Measurements from ENCODE around the gene TMEM63C. TPM values are rescaled to one million over a fixed set of nuclear protein-coding genes. Genes with fewer than 3 reads are reported as not detected.

The TMEM63C gene
- total RNA-seq, 2 experiments from 2014 or later: 0.29 to 0.45 TPM

DNA sequence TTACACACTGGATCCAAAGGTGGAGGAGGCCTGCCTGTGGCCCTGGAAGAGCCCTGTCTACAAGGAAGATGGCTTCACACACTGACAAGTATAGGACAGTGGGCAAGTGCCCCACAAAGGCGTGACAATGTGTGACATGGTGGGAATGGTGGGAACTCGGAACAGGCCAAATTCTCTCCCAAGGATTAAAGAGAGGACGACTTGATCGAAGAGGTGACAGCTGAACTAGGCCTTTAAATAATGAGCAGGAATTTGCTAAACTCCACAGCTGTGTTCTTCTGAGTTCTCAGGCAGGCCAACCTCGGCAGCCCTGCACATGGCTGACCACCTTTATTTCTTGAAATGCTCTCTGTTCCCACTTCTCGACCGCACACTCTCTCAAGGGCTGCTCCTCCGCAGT lies 115.3 kb downstream of the TMEM63C start:
- no peak for DNase-seq
- Mint-ChIP-seq H3K4me1 (no peaks in the 10 kb centered on the region), H3K36me3 (ENCODE audit: low read depth) (no peaks in the 10 kb centered on the region), H3K4me3 (no peak overlapping the region), H3K27me3 (no peaks in the 10 kb centered on the region), H3K9me3 (no peaks in the 10 kb centered on the region), H3K27ac (no peak overlapping the region)
- ChIA-PET POLR2A (no interaction called here), CTCF (no interaction called here)

GRCh38 chr14:77299771-77300170 lies 118.2 kb downstream of the TMEM63C start:
- H3K27ac Mint-ChIP-seq: no peak overlapping the region
- no peaks in the 10 kb centered on the region for H3K9me3 Mint-ChIP-seq
- POLR2A ChIA-PET: no interaction called here
- H3K27me3 Mint-ChIP-seq: no peaks in the 10 kb centered on the region
- CTCF ChIA-PET: interaction anchor here (1.6 kb wide), 1 partner anchor 21 kb away, joined by 5 read pairs; the partner anchor contains the start of genes GSTZ1 and POMT2
- H3K36me3 Mint-ChIP-seq (ENCODE audit: low read depth): no peaks in the 10 kb centered on the region
- H3K4me3 Mint-ChIP-seq: no peak overlapping the region
- no peak for DNase-seq
- peaks cover 17% of the 10 kb centered on the region for H3K4me1 Mint-ChIP-seq

DNA sequence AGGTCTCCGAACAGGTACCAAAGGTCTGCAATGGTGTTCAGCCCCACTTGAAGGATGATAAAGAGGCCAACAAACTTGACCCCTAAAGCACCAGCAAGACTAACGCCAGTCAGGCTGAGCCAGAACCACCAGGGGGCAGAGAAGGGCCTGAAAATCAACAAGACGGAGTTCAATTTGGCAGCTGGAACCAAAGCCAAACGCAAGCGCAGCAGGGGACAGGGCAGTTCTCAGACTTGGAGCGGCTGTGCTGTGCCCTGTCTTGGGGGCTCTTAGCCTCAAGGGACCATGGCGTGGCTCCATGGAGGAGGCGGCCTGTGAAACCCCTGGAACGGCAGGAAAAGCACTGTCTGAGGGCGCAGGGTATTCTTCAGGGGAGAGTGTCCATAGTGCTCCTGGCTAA lies 119.5 kb downstream of the TMEM63C start:
- peaks cover 17% of the 10 kb centered on the region for H3K4me1 Mint-ChIP-seq
- H3K9me3 Mint-ChIP-seq: no peaks in the 10 kb centered on the region
- H3K27me3 Mint-ChIP-seq: no peaks in the 10 kb centered on the region
- H3K27ac Mint-ChIP-seq: no peak overlapping the region
- H3K36me3 Mint-ChIP-seq (ENCODE audit: low read depth): no peaks in the 10 kb centered on the region
- ChIA-PET POLR2A (no interaction called here), CTCF (interaction anchor here (0.8 to 7.7 kb wide), 7 partner anchors 8 to 249 kb away, joined by 3 to 83 read pairs (median 4); partner anchors contain the start of genes GSTZ1 and POMT2)
- peak; percentile 74 for DNase-seq
- H3K4me3 Mint-ChIP-seq: no peak overlapping the region

- POLR2A ChIA-PET: no interaction called here
- peak; percentile 27 for DNase-seq
- Mint-ChIP-seq H3K9me3 (no peaks in the 10 kb centered on the region), H3K36me3 (ENCODE audit: low read depth) (no peaks in the 10 kb centered on the region), H3K4me3 (no peak overlapping the region), H3K27me3 (no peaks in the 10 kb centered on the region), H3K4me1 (peaks cover 19% of the 10 kb centered on the region), H3K27ac (no peak overlapping the region)
- CTCF ChIA-PET: interaction anchor here (1.2 to 7.7 kb wide), 4 partner anchors 7 to 156 kb away, joined by 3 to 83 read pairs (median 3); no protein-coding TSS in a partner anchor
These were observed 121.3 kb downstream of the TMEM63C start for GRCh38 chr14:77302926-77303325.

DNA sequence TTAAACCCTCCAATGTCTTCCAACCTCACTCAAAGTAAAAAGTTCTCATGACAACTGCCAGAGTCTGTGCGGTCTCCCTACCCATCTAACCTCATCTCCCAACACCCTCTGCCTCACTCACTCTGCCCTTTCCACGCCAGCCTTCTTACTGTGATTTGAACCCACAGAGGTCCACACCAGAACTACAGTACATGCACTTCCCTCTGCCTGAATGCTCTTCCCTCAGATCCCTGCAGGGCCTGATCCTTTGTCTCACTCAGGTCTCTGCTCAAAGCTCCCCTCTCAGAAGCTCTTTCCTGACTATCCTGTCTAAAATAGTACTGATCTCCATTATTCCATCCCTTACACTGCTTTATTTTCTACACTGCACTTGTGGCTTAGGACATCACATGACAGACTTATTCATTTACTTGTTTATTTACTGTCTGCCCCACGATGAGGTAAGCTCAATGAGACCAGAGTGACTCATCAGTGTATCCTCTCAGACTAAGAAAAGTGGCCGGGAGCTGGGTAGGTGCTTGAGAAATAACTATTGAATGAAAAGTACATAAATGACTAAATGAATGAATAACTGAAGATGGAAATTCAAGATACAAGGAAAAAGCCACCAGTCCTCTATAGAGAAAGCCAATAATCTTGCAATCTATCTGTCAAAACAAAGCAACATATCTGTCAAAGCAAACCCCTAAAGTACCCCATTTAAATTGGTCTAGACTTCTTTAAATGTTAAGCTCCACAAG lies 122.0 kb downstream of the TMEM63C start:
- H3K4me3 Mint-ChIP-seq: no peak overlapping the region
- POLR2A ChIA-PET: interaction anchor here (0.7 kb wide), 1 partner anchor 12 kb away, joined by 3 read pairs; no protein-coding TSS in a partner anchor
- peak; percentile 41 for DNase-seq
- H3K27ac Mint-ChIP-seq: peak overlapping the region; percentile 16
- no peaks in the 10 kb centered on the region for H3K9me3 Mint-ChIP-seq
- peaks cover 21% of the 10 kb centered on the region for H3K4me1 Mint-ChIP-seq
- CTCF ChIA-PET: interaction anchor here (0.5 to 7.7 kb wide), 9 partner anchors 11 to 967 kb away, joined by 3 to 83 read pairs (median 3); partner anchors contain the start of genes GSTZ1 and POMT2
- H3K27me3 Mint-ChIP-seq: no peaks in the 10 kb centered on the region
- H3K36me3 Mint-ChIP-seq (ENCODE audit: low read depth): no peaks in the 10 kb centered on the region

- POLR2A ChIA-PET: no interaction called here
- no peaks in the 10 kb centered on the region for H3K27me3 Mint-ChIP-seq
- CTCF ChIA-PET: interaction anchor here (7.7 kb wide), 1 partner anchor 9 kb away, joined by 83 read pairs; no protein-coding TSS in a partner anchor
These were observed 124.1 kb downstream of the TMEM63C start for GRCh38 chr14:77305696-77306095.

DNA sequence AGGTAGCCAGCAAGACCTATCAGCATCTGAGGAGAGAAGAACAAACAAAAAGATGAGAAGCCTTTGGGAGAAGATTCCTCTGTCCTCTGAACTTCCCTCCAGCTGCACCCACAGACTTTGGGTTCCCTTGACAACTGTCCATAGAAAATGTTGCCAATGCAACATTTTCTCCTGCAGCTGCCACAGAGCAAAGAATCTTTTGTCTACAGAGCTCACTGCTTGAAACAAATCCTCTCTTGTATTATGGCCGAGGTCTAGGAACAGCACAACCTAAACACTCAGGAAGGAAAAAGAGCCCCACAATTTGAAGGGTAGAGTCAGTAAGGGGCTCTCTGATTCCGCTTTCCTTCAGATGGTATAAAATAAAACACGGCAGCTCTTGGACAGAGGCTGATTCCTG lies 124.8 kb downstream of the TMEM63C start:
- no peak overlapping the region for H3K27ac Mint-ChIP-seq
- no peaks in the 10 kb centered on the region for H3K9me3 Mint-ChIP-seq
- no peaks in the 10 kb centered on the region for H3K36me3 Mint-ChIP-seq (ENCODE audit: low read depth)
- peaks cover 29% of the 10 kb centered on the region for H3K4me1 Mint-ChIP-seq
- ChIA-PET CTCF (interaction anchor here (1.1 to 7.7 kb wide), 3 partner anchors 8 to 153 kb away, joined by 3 to 83 read pairs (median 4); no protein-coding TSS in a partner anchor), POLR2A (no interaction called here)
- no peak overlapping the region for H3K4me3 Mint-ChIP-seq
- H3K27me3 Mint-ChIP-seq: no peaks in the 10 kb centered on the region
- no peak for DNase-seq

More at GRCh38 chr14:77305696-77306095, 124.1 kb downstream of the TMEM63C start:
- no peak overlapping the region for H3K4me3 Mint-ChIP-seq
- DNase-seq: no peak
- no peak overlapping the region for H3K27ac Mint-ChIP-seq
- no peaks in the 10 kb centered on the region for H3K36me3 Mint-ChIP-seq (ENCODE audit: low read depth)
- H3K9me3 Mint-ChIP-seq: no peaks in the 10 kb centered on the region
- H3K4me1 Mint-ChIP-seq: peaks cover 29% of the 10 kb centered on the region

- Mint-ChIP-seq H3K9me3 (no peaks in the 10 kb centered on the region), H3K4me3 (no peak overlapping the region), H3K27ac (no peak overlapping the region), H3K27me3 (no peaks in the 10 kb centered on the region), H3K36me3 (ENCODE audit: low read depth) (no peaks in the 10 kb centered on the region), H3K4me1 (peaks cover 29% of the 10 kb centered on the region)
- no peak for DNase-seq
- ChIA-PET POLR2A (no interaction called here), CTCF (interaction anchor here (0.9 to 7.7 kb wide), 4 partner anchors 8 to 152 kb away, joined by 3 to 83 read pairs (median 4); partner anchors contain the start of gene GSTZ1)
These were observed 125.4 kb downstream of the TMEM63C start for GRCh38 chr14:77306851-77307496.

Small RNA genes lying within 50 kb of the gene (microRNA-seq; reads per million reads assigned to microRNA genes)
- gene MIR1260A (ENCODE audit: borderline microRNAs expressed, borderline replicate concordance): not detected

Other genes with a start within 250 kb of the TMEM63C start
- 10 to 100 TPM; 26.0 to 29.9 TPM for gene IRF2BPL, start 153.1 kb upstream of the TMEM63C start, total RNA-seq
- 10 to 100 TPM; 14.4 to 15.1 TPM for gene CIPC, start 83.5 kb upstream of the TMEM63C start, total RNA-seq
- not detected for gene ZDHHC22, start 40.0 kb upstream of the TMEM63C start, total RNA-seq
- gene NGB, start 89.4 kb downstream of the TMEM63C start, total RNA-seq: not detected
- 10 to 100 TPM; 11.9 to 13.8 TPM for gene POMT2, start 139.1 kb downstream of the TMEM63C start, total RNA-seq
- gene GSTZ1, start 139.2 kb downstream of the TMEM63C start, total RNA-seq: 10 to 100 TPM; 17.0 to 17.8 TPM
- 10 to 100 TPM; 15.0 to 15.4 TPM for gene TMED8, start 195.3 kb downstream of the TMEM63C start, total RNA-seq
- under 1 TPM; 0.10 to 0.27 TPM for gene SAMD15, start 195.6 kb downstream of the TMEM63C start, total RNA-seq
- under 1 TPM; 0.22 to 0.67 TPM for gene NOXRED1, start 241.7 kb downstream of the TMEM63C start, total RNA-seq